GM20431 (cell line): ENCODE measurements around the gene IFT88.

ENCODE experiments used
- in situ Hi-C: fragments of 300-500 bp; cut with MseI, MboI; formaldehyde crosslinking; loops from one replicate; pipeline ENCODE4 v1.15.0; 2020; ENCODE audit warnings: low sequenced_read_pairs; ENCODE audit not compliant: unreplicated experiment

IFT88 gene

DNA sequence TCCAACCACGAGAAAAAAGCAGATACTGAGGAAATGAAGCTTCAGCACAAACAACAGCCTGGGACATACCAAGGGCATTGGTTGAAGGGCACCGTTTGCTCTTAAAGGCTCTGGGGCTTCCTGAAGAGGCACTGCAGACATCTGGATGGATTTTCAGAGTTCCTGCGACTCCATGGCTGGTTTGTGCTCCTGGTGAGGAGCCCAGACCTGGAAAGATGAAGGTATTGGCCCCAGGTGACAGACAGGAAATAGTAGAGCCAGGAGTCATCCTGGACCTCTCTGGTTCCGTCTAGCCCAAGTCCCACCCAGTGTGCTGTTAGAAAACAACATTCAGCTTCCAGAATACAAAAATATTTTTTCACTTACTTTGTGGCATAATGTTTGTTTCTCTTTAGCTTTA lies 142.8 kb downstream of the IFT88 start:
- in situ Hi-C loops: loop anchor here (10.0 kb wide), 1 partner anchor 215 kb away; no protein-coding TSS in a partner anchor

DNA sequence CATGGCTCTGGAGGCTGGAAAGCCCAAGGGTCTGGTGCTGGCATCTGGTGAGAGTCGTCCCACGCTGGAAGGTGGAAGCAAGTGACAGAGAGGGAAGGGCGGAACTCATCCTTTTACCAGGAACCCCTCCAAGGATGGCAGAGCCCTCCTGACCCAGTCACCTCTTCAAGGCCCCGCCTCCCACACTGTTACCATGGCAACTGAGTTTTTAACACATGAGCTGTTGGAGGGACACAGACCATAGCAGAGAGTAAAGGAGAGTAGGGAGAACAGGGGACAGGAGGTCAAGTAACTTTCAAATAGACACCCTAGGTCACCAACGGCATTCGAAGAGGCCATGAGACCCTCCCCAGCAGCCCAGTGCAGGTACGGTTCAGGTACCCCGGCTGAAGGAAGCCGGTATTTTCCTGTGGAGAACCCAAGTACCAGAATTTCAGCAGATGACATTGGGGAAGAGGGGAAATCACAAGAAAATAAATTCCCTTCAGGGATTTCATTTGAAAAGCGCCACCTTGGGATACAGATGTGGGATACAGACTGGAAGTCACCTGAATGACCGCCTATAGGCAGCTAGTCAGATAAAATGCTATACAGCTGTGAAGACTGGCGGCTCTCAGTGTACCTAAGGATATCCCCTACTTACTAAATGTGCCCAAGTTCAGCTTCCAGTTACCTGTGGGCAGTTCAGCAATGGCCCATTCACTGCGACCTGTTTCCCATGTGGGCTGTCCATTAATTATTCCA lies 144.5 kb downstream of the IFT88 start:
- in situ Hi-C loops: loop anchor here (10.0 kb wide), 1 partner anchor 213 kb away; no protein-coding TSS in a partner anchor

DNA sequence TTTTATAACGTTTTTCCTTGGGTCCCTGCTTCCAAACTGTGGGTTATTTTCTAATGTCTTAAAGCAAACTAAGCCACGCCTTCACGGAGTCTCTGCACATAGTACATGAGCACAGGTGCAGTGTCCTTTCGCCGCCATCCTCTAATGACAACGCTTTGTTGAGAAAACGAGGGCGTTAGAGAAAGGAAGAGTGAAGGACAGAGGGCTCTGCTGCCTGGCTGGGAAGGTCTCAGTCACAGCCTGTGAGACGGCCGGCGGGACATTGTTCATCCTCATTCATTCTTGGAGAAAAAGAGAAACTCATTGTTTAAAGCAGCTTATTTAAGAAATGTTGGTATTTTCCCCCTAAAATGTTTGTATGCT lies 146.0 kb downstream of the IFT88 start:
- in situ Hi-C loops: loop anchor here (10.0 kb wide), 1 partner anchor 212 kb away; no protein-coding TSS in a partner anchor

DNA sequence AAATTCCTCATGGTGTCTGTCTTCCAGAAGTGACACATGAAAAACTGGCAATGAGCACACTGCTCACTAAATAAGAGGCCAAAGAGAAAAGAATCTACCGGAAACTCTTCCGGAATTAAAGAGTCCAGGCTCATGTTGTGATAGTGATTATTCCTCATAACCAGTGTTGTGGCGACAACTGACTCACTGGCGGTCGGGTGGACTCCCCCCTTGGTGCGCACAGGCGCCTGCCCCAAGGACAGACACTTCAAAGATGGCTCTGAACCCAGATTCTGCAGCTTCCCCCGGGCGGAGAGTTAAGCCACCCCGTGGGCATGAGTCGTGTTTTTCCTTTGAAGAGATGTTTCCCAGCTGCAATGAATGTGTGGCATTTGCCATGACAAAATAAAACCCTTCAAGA lies 146.8 kb downstream of the IFT88 start:
- in situ Hi-C loops: loop anchor here (10.0 kb wide), 1 partner anchor 211 kb away; no protein-coding TSS in a partner anchor

DNA sequence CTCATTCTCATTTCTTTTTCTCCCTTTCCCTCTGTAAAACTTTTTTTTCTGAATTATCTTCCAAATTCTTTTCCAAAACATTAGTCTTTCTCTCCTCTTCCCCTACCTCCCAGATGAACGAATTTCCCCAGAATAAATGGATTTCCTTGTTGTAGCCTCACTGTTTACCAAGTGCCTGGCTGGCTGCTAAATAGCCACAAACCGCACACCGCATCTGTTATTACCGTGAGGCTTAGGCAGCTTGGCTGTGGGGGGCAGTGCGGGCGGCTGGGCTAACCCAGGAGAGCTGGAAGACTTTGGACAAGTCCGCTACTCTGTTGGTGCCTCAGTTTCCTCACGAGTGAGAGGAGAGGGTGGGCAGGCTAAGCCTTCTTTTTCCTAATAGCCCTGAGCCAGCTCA lies 147.2 kb downstream of the IFT88 start:
- in situ Hi-C loops: loop anchor here (10.0 kb wide), 1 partner anchor 211 kb away; no protein-coding TSS in a partner anchor

DNA sequence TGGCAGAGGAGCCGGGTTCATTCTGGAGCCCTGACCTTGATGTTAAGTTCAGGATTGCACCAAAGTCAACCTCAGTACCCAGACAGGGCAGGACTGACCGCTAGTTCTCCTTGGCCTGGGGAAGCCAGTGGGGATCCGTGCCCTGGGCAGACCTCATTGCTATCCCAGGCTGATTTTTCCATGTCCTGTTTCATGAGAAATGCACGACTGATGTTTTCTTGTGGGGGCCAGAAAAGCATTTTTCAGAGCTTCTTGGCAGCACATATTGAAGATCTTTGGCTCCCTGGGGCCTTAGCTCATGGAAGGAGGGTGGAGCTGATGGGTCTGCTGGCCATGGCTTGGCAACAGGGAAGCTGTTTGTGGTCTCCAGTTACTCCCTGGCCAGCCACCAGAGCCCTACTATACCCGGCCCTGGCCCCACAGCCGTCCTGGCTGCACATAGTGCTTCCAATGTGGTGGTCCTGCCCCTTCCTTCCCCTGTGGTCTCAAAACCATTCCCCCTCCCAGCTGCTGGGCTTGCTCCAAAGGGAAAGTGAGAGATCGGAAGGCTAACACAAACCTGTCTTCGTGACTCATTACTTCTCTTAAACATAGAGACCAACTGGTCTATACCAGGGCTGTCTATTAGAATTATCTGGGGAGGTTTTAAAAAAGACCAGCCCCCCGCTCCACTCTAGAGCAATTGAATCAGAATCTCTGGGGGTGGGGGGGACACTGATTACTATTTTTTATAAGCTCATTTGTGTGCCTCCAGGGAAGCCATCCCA lies 147.8 kb downstream of the IFT88 start:
- in situ Hi-C loops: loop anchor here (10.0 kb wide), 1 partner anchor 210 kb away; no protein-coding TSS in a partner anchor

DNA sequence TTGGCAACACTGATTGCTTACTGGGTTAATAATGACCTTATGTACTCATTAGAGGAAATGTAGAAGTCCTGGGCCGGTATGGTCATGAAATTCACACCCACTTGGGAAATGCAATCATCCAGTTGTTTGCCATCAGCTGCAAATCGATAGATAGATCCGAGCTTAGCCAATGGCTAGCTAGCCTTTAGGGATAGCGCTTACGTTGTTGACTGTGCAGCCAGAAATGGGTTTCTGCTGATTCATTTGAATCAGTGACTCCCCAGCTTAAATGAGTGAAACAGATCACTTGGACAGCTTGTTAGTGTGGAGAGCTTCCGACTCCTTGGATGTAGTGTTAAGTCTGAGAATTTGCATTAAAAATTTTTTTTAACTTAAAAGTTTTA lies 148.4 kb downstream of the IFT88 start:
- in situ Hi-C loops: loop anchor here (10.0 kb wide), 1 partner anchor 209 kb away; no protein-coding TSS in a partner anchor

DNA sequence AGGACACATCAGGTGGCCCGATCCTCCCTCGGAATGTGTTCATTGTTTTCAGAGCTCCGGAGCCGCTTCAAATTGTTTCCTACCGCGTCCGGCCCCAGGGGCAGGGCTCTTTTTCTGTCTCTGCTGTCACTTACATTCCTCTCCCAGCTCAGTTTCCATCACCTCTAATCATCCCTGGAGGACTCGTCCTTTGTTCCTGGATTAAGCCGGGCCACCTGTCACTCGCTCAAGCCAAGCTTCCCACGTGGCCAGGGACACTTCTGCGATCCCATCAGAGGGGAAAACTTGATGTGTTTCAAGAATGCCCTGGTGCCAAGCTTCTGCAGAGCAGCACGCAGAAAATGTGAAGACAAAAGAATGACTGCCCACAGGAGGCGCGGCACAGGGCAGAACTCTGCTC lies 150.0 kb downstream of the IFT88 start:
- in situ Hi-C loops: loop anchor here (10.0 kb wide), 1 partner anchor 208 kb away; no protein-coding TSS in a partner anchor

DNA sequence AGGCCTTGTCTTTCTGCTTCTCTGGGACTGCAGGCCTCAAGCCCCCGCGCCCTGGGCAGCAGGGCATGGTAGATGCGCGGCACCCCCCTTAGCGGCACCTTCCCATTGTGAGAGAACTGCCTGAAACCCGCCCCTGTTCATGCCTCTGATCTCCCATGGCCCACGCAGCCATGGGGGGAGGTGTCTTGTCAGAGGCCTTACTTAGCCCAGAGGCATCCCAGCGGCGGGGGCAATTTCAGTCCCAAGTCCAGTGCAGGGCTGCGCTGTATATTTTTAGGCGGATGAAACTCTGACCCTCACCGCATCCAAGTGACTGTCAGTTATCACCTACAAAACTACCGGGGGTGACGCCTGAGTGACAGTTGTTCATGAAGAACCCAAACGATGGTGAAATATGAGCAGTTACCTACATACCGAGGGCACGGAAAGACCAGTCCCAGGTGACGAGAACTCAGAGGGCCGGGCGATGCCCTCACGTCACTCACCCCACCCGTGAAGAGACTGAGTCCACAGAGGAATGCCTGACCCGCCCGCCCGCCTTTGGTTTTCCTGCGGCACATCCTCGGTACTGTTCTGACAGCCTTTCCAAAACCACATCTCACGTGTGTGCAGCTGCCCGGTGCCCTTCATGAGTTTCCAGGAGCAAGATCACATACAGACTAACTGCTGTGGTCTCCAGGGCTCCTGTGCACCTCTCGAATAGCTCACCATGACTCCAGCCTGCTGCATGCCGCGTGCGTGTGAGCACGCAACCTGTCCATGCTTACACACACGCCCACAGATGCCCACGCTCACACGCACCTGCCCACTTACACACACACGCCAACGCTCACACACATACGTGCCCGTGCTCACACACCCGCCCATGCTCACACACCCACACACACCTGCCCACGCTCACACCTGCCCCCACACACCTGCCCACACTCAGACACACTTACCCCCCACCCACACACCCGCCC lies 150.9 kb downstream of the IFT88 start:
- in situ Hi-C loops: loop anchor here (10.0 kb wide), 1 partner anchor 207 kb away; no protein-coding TSS in a partner anchor

DNA sequence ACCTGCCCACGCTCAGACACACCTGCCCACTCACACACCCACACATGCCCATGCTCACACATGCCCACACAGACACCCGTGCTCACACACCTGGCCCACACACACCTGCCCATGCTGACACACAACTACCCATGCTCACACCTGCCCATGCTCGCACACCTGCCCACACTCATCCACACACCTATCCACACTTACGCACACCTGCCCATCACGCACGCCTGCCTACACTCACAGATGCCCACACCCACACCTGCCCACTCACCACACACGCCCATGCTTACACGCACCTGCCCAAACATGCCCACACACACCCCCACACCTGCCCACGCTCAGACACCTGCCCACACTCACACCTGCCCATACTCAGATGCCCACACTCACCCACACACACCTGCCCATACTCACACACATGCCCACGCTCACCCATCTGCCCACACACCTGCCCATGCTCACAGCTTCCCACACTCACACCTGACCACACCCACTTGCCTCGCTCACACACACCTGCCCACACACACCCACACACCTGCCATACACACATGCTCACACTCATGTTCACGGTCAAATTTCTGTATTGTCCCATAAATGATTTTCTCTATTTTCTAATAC lies 152.1 kb downstream of the IFT88 start:
- in situ Hi-C loops: loop anchor here (10.0 kb wide), 1 partner anchor 206 kb away; no protein-coding TSS in a partner anchor

DNA sequence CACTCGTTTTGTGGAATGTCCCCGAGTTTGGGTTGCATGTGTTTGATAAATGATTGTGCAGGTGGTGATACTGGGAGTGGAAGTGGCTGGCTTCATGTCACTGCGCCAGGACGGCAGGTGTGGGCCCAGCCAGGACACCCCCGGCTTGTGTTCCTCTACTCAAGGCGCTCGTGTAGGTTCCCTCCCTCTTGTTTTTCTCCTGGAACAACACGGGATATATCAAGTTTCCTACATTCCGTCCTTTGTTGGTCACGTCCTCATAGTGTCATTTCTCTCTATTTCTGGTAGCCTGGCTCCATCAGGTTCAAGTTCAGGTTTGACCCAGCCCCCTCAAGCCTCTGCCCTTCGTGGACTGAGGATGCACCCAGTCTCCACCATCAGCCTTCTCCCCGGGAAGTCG lies 152.8 kb downstream of the IFT88 start:
- in situ Hi-C loops: loop anchor here (10.0 kb wide), 1 partner anchor 205 kb away; no protein-coding TSS in a partner anchor

DNA sequence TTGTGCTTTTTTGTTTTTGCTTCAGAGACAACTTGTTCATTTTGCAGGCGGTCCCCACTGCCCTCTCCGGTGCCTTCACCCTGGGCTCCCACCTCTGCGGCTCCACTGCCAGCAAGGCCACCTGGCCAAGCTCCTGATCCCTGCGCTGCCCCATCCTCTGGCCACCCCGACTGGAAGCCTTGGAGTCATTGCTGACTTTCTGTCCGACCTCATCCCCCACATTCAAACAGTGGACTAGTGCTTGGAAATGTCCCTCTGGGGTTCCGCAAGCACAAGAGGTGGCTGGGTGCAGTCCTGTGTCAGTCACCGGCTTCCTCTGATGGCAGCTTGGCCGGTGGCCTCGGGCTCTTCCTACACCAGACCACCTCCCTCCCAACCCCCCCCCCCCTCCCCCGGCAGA lies 153.5 kb downstream of the IFT88 start:
- in situ Hi-C loops: no loop called here

DNA sequence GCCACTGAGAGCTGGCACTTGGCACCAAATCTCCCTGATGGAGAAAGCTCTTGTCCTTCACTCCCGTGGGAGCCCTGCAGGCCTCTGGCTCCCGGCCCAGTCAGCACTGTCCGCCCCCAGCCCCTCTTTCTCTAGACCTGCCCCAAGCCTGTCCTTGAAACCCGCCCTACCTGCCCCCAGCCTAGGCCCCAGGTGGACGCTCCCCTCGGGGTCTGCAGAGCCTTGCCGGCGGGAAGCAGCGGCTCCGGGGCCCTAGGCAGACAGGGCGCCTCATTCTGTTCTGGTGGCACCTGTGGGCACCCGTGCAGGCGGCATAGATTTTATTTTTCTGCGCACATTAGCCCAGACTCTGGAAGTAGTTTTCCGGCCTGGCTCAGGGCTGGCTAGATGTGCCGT lies 154.1 kb downstream of the IFT88 start:
- in situ Hi-C loops: no loop called here

DNA sequence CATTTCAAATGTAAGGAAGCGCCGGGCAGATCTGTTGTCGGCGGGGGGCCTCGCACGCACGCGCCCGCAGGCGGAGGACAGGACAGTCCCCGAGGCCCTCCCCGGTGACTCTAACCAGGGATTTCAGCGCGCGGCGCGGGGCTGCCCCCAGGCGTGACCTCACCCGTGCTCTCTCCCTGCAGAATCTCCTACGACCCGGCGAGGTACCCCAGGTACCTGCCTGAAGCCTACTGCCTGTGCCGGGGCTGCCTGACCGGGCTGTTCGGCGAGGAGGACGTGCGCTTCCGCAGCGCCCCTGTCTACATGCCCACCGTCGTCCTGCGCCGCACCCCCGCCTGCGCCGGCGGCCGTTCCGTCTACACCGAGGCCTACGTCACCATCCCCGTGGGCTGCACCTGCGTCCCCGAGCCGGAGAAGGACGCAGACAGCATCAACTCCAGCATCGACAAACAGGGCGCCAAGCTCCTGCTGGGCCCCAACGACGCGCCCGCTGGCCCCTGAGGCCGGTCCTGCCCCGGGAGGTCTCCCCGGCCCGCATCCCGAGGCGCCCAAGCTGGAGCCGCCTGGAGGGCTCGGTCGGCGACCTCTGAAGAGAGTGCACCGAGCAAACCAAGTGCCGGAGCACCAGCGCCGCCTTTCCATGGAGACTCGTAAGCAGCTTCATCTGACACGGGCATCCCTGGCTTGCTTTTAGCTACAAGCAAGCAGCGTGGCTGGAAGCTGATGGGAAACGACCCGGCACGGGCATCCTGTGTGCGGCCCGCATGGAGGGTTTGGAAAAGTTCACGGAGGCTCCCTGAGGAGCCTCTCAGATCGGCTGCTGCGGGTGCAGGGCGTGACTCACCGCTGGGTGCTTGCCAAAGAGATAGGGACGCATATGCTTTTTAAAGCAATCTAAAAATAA lies 154.7 kb downstream of the IFT88 start:
- in situ Hi-C loops: no loop called here

DNA sequence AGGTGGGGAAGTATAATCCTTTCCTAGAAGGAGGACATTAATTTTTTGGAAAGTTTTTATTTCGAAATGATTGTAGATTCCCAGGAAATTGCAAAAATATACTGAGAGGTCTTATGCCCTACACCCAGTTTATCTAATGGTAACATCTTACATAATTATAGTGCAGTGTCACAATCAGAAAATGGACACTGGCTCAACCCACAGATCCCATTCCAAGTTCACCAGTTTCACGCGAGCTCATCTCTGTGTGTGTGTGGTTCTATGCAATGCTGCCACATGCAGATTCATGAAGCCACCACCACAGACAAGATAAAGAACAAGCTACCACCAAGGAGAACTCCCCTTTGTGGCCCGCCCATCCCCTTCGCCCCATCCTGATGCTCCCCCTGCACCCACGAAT lies 160.9 kb downstream of the IFT88 start:
- in situ Hi-C loops: no loop called here

DNA sequence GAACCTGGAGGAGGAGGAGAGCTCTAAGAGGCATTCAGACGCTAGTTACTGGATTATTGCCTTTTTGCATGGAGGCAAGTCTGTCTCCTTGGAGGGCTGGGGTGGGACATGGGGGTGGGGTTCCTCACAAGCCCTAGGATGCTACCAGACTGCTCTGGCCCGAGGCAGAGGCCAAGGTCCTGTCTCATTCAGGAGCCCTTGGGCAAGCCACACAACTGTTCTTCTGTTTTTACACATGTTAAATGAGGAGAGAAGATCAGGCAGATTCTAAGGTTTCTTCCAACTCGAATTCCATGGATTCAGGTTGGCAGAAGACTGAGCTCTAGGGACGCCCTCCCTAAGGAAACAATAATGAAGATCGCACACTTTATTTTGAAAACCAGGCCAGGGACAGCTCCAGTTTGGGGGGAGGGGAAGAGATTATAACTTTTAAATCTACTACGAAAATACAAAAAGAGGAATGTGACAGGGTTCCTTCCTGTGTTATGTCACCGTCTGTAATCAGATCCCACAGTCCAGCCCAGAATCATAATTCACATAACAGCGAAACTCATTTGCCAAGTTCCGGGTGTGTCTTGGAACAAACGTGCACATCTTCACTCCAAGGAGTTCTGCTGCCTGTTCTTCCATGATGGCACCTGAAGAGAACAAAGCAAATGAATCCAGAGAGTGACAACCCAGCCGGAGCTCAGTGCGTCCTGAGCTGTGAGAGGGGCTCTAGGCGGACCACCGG lies 161.8 kb downstream of the IFT88 start:
- in situ Hi-C loops: no loop called here

DNA sequence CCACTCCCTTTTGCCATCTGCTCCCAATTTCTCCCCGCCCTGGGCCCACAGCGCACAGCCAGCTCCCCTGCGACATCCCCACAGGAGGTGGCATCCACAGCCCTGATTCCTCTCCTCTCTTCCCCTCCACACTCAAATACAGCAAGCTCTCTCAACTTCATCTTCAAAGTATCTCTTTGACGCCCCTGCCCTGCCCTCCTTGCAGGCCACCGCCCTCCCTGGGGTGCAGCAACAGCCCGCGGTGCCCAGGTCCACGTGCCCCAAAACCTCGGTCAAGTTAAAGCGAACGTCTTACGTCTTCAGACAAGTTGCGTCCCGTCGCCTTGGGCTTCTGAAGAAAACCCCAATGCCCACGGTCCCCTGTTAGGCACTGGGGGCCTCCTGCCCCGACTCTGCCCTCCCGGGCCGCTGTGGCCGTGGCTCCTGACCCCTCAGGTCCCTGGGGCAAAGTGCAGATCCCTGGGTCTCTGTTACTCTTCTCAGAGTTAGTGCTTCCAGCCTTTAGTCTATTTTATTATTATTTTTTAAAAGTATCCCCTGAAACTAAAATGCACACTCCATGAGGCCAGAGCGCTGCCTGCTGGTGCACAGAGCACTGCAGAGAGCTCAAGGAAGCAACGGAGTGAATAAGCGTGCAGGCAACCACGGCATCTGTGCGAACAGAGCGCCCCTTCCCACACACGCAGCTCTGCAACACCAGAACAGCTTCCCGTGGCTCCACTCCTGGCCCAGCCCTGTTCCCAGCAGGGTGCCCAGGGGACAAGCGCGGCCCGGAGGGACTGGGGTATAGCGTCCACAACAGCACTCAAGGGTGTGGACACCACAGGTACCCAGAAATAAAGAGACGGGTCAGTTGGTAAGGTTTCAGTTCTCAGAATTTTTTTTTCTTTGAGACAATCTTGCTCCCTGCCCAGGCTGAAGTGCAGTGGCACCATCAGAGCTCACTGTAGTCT lies 163.0 kb downstream of the IFT88 start:
- in situ Hi-C loops: no loop called here
